PFSK-1 (cell line): Measurements from ENCODE around the gene GARIN5B.

Experiments used
- POLR2AphosphoS5 ChIP-seq: IDR thresholded peaks from 2 replicates; pipeline ENCODE4 v1.6.1; 2012; ENCODE audit warnings: low read depth, mild to moderate bottlenecking, control low read depth, low read length, moderate library complexity
- TF ChIP-seq, protein P1 (sequence below), 2 experiments: IDR thresholded peaks; 2 replicates each; pipeline versions ENCODE4 v1.6.1 to v1.8.0; 2011 to 2012; ENCODE audit warnings: low read depth in 2 of 2, low read length in 2 of 2, control low read depth in 1 of 2, inconsistent platforms in 1 of 2, mild to moderate bottlenecking in 1 of 2, moderate library complexity in 1 of 2; ENCODE audit not compliant: insufficient read depth in 1 of 2

DNA sequence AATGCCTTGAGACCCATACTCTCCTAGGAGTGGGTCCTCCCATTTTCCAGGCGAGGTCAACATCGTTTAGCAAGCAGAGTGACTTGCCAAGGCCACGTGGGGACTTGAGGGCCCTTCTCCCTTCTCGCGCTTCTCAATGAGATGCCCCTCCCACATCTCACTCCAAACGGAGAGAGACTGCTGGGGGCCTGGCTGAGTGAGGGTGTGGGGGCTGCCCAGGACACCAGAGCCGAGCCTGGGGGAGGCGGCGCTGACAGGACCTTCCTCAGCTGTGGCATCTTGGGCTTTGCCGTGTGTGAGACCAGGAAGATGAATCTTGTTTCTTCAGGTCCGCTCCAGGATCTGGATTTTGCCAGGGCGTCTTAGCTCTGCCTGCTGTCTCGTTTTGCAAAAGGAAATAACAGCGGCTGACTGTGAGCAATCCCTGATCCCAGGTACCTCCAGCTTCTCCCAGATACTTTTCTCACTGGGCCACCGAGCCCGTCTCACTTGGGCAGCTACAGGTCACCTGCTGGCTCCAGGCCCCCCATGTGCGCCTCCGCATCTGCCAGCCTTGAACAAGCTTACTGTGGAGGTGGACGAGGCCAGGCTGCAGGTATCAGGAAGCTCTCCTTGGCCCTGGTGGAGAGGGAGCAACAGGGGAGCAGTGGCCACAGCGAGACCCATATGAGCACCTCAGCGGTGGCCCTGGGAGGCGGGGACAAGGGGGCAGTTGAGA is 14.6 kb downstream of the GARIN5B start:
- TF ChIP-seq POLR2AphosphoS5: no peak
- TF ChIP-seq, protein P1, sequence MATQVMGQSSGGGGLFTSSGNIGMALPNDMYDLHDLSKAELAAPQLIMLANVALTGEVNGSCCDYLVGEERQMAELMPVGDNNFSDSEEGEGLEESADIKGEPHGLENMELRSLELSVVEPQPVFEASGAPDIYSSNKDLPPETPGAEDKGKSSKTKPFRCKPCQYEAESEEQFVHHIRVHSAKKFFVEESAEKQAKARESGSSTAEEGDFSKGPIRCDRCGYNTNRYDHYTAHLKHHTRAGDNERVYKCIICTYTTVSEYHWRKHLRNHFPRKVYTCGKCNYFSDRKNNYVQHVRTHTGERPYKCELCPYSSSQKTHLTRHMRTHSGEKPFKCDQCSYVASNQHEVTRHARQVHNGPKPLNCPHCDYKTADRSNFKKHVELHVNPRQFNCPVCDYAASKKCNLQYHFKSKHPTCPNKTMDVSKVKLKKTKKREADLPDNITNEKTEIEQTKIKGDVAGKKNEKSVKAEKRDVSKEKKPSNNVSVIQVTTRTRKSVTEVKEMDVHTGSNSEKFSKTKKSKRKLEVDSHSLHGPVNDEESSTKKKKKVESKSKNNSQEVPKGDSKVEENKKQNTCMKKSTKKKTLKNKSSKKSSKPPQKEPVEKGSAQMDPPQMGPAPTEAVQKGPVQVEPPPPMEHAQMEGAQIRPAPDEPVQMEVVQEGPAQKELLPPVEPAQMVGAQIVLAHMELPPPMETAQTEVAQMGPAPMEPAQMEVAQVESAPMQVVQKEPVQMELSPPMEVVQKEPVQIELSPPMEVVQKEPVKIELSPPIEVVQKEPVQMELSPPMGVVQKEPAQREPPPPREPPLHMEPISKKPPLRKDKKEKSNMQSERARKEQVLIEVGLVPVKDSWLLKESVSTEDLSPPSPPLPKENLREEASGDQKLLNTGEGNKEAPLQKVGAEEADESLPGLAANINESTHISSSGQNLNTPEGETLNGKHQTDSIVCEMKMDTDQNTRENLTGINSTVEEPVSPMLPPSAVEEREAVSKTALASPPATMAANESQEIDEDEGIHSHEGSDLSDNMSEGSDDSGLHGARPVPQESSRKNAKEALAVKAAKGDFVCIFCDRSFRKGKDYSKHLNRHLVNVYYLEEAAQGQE (IDR thresholded peaks at IDR 0.05; ENCODE audit: insufficient read depth in 1 of 2, low read depth in 2 of 2, low read length in 2 of 2): no peak
